Adrenal gland (tissue), 5 donors: ENCODE results near the gene ZFR.

ENCODE experiments used
- CTCF ChIP-seq, 6 experiments: fragments of 450-650 bp in 4 of 6; fragments of 200-600 bp in 2 of 6; sonication (generic) in 1 of 6; IDR thresholded peaks; 1 replicate in 5 of 6; 2 replicates in 1 of 6; pipeline versions ENCODE4 v1.5.1 to v1.8.0; 2016 to 2021; ENCODE audit warnings: antibody characterized with exemption in 6 of 6, mild to moderate bottlenecking in 2 of 6, moderate library complexity in 1 of 6
- POLR2A ChIP-seq, 2 donors: fragments of 450-650 bp; IDR thresholded peaks; one replicate each; pipeline ENCODE4 v1.6.1; 2017; ENCODE audit warnings: antibody characterized with exemption in 2 of 2, mild to moderate bottlenecking in 2 of 2, moderate library complexity in 1 of 2
- donor health status: DM: no; HTN: no; CAD: no.

- TF ChIP-seq POLR2A (IDR thresholded peaks at IDR 0.05) (no peak), CTCF (IDR thresholded peaks at IDR 0.05) (no peak)
These were observed 39.0 kb downstream of the ZFR start for GRCh38 chr5:32405507-32405906.
